Transverse colon (tissue), 4 donors: Measurements from ENCODE around the gene PTPRC. TPM values are rescaled to one million over a fixed set of nuclear protein-coding genes. Genes with fewer than 3 reads are reported as not detected.

Experiments used
- DNase-seq: peaks from one replicate; pipeline ENCODE4 v3.0.0-alpha.2; 2019
- H3K27ac ChIP-seq, 4 donors: fragments of 200-600 bp; sonication (generic); 2 replicates each; pipeline ENCODE4 v1.5.1; 2016 to 2018; ENCODE audit warnings: inconsistent platforms in 4 of 4
- H3K27me3 ChIP-seq: fragments of 200-600 bp; sonication (generic); 2 replicates; pipeline ENCODE4 v1.5.1; 2017; ENCODE audit warnings: inconsistent platforms
- H3K36me3 ChIP-seq, 4 donors: fragments of 200-600 bp; sonication (generic); 2 replicates each; pipeline ENCODE4 v1.5.1; 2017 to 2019; ENCODE audit warnings: inconsistent platforms in 4 of 4
- H3K4me1 ChIP-seq, 4 donors: fragments of 200-600 bp; sonication (generic); 2 replicates each; pipeline ENCODE4 v1.5.1; 2017 to 2020; ENCODE audit warnings: inconsistent platforms in 4 of 4
- H3K4me3 ChIP-seq, 4 donors: fragments of 200-600 bp; sonication (generic); 1 replicate in 1 of 4; 2 replicates in 3 of 4; pipeline versions ENCODE4 v1.5.1 to v1.6.1; 2017 to 2019; ENCODE audit warnings: inconsistent platforms in 4 of 4
- H3K9me3 ChIP-seq, 2 donors: fragments of 200-600 bp; sonication (generic); 2 replicates each; pipeline ENCODE4 v1.5.1; 2017 to 2019; ENCODE audit warnings: inconsistent platforms in 2 of 2
- CTCF ChIP-seq, 5 experiments: fragments of 200-600 bp in 3 of 5; fragments of 450-650 bp in 2 of 5; sonication (generic) in 3 of 5; IDR thresholded peaks; 1 replicate in 2 of 5; 2 replicates in 3 of 5; pipeline ENCODE4 v1.5.1; 2016 to 2017; ENCODE audit warnings: antibody characterized with exemption in 5 of 5, inconsistent platforms in 3 of 5, mild to moderate bottlenecking in 2 of 5, moderate library complexity in 1 of 5
- EP300 ChIP-seq: sonication (generic); formaldehyde crosslinking; IDR thresholded peaks from one replicate; pipeline ENCODE4 v1.6.1; 2017; ENCODE audit warnings: antibody characterized with exemption, low read depth
- POLR2A ChIP-seq: fragments of 450-650 bp; IDR thresholded peaks from one replicate; pipeline ENCODE4 v1.6.1; 2016; ENCODE audit warnings: antibody characterized with exemption, mild to moderate bottlenecking, moderate library complexity
- POLR2AphosphoS5 ChIP-seq, 3 donors: sonication (generic); formaldehyde crosslinking; IDR thresholded peaks; one replicate each; pipeline ENCODE4 v1.6.1; 2016; ENCODE audit warnings: antibody characterized with exemption in 3 of 3
- WGBS, 2 donors: methylation state at CpG; one replicate each; pipeline ENCODE4 v1.1.5; 2018; ENCODE audit warnings: low coverage in 1 of 2; 5-methylcytosine and 5-hydroxymethylcytosine counted together
- in situ Hi-C, 4 donors: fragments of 200-750 bp; cut with MboI; loops; one replicate each; pipeline versions ENCODE4 v1.15.0 to v1.15.1; 2017; ENCODE audit warnings: low sequenced_read_pairs in 3 of 4, low pct_ligation_motif_present in 1 of 4, low pct_unique_long_range_greater_than_20kb in 1 of 4
- intact Hi-C: fragments of 100-400 bp; cut with DNase I; formaldehyde crosslinking; loops from one replicate; pipeline ENCODE4 v1.15.1; 2023; ENCODE audit warnings: low total_unique reads
- total RNA-seq, 4 donors: library from RNA; depleted of rRNA; stranded (reverse); fragments of >200 nt; gene quantifications; one replicate each; pipeline ENCODE4 v1.1.0, GENCODE V29; 2016

The PTPRC gene
- total RNA-seq, 4 donors from 2014 or later, result 6.4 to 50.7 (median 25.6) TPM

- TF ChIP-seq POLR2A, result no peak
- no peak for TF ChIP-seq CTCF (IDR thresholded peaks at IDR 0.05)
- TF ChIP-seq POLR2AphosphoS5 (IDR thresholded peaks at IDR 0.05), result no peak
- no peak for TF ChIP-seq EP300
- intact Hi-C loops (no loop called here), in situ Hi-C loops (no loop called here)
- no peaks in the 10 kb centered on the region for H3K27me3 ChIP-seq
- no peak for DNase-seq
- no peak overlapping the region for H3K4me3 ChIP-seq
- H3K4me1 ChIP-seq, result no peaks in the 10 kb centered on the region
- H3K36me3 ChIP-seq, result no peaks in the 10 kb centered on the region
- no peaks in the 10 kb centered on the region for H3K9me3 ChIP-seq
- no peak overlapping the region for H3K27ac ChIP-seq
These were observed 2.9 kb upstream of the PTPRC start for GRCh38 chr1:198635964-198636363.

- Histone ChIP-seq H3K4me3 (no peak overlapping the region), H3K36me3 (no peaks in the 10 kb centered on the region), H3K9me3 (no peaks in the 10 kb centered on the region), H3K27me3 (no peaks in the 10 kb centered on the region), H3K27ac (no peak overlapping the region), H3K4me1 (no peaks in the 10 kb centered on the region)
- DNase-seq, result no peak
- TF ChIP-seq POLR2AphosphoS5 (IDR thresholded peaks at IDR 0.05) (no peak), CTCF (IDR thresholded peaks at IDR 0.05) (no peak), EP300 (no peak), POLR2A (no peak)
- WGBS, 2 donors, result 90% methylated on average over 2 of the region's 2 CpGs; no CpG with 5 or more reads in 1 of the 2 donors
- intact Hi-C loops (no loop called here), in situ Hi-C loops (no loop called here)
These were observed 2.4 kb upstream of the PTPRC start for GRCh38 chr1:198636391-198636790.

- in situ Hi-C loops, result no loop called here
- intact Hi-C loops, result no loop called here
- no peaks in the 10 kb centered on the region for H3K36me3 ChIP-seq
- H3K27ac ChIP-seq, result peak overlapping the region in 1 of 4 donors; percentile 63
- H3K4me1 ChIP-seq, result no peaks in the 10 kb centered on the region
- TF ChIP-seq EP300 (no peak), CTCF (IDR thresholded peaks at IDR 0.05) (no peak)
- H3K4me3 ChIP-seq, result no peak overlapping the region
- 63 to 77% methylated on average over 2 of the region's 2 CpGs for WGBS, 2 donors
- no peaks in the 10 kb centered on the region for H3K27me3 ChIP-seq
- no peak for DNase-seq
- H3K9me3 ChIP-seq, result no peaks in the 10 kb centered on the region
These were observed 1.7 kb upstream of the PTPRC start for GRCh38 chr1:198637157-198637556.

- H3K27ac ChIP-seq, result peak overlapping the region; percentile 49 to 71 (median 63)
- WGBS, 2 donors, result 50 to 84% methylated on average over 1 of the region's 1 CpG
- TF ChIP-seq POLR2AphosphoS5 (IDR thresholded peaks at IDR 0.05) (no peak), EP300 (no peak), POLR2A (no peak), CTCF (IDR thresholded peaks at IDR 0.05) (no peak)
These were observed 863 bp upstream of the PTPRC start for GRCh38 chr1:198637916-198638437.

More at GRCh38 chr1:198637916-198638437, 863 bp upstream of the PTPRC start:
- H3K4me1 ChIP-seq, result no peaks in the 10 kb centered on the region
- intact Hi-C loops, result no loop called here
- H3K27me3 ChIP-seq, result no peaks in the 10 kb centered on the region
- H3K36me3 ChIP-seq, result no peaks in the 10 kb centered on the region
- H3K9me3 ChIP-seq, result no peaks in the 10 kb centered on the region
- no peak for DNase-seq
- in situ Hi-C loops, result no loop called here
- no peak overlapping the region for H3K4me3 ChIP-seq
